Ishikawa (cell line): Measurements from ENCODE around the gene BEND7.

Source experiments
- FOXM1 ChIP-seq: IDR thresholded peaks from 2 replicates; pipeline ENCODE4 v1.6.1; 2012; ENCODE audit warnings: low read depth, borderline replicate concordance
- MAX ChIP-seq: IDR thresholded peaks from 2 replicates; pipeline ENCODE4 v1.6.1; 2012
- RAD21 ChIP-seq: IDR thresholded peaks from 2 replicates; pipeline ENCODE4 v1.6.1; 2012; ENCODE audit warnings: low read depth
- ZBTB7A ChIP-seq: IDR thresholded peaks from 2 replicates; pipeline ENCODE4 v1.6.1; 2012; ENCODE audit warnings: low read depth

DNA sequence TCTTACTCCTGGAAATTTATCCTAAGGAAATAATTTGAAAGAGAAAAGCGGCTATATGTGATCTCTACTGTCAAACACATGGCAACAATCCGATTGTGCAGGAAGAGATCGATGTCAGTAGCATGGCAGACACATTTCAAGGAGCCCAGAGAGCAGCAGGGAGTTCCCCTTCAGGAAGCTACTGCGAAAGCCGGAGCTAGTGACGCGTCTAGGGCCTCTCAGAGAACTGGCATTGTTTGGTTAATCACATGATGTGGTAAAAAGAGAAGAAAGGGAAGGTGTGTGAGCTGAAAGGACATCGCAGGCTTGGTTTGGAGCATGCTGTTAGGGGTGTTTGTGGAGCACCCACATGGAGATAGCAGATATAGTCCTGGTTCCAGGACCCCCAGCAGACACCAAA, 74.9 kb downstream of the BEND7 start:
- TF ChIP-seq ZBTB7A: no peak
- no peak for TF ChIP-seq MAX
- TF ChIP-seq FOXM1: no peak
- TF ChIP-seq RAD21: no peak
